ENCODE data around the gene POLN. TPM values are rescaled to one million over a fixed set of nuclear protein-coding genes. Genes with fewer than 3 reads are reported as not detected.
"Not testable (repeated sequence)": the region's sequence is repeated elsewhere in the genome, so short reads cannot be mapped to it uniquely, and the experiment has no call there.

Gene POLN
- polyA plus RNA-seq, 2 donors: 0.59 to 0.81 TPM

GRCh38 chr4:2172627-2173231 is 69.2 kb downstream of the POLN start:
- WGBS, 2 donors: 71 to 76% methylated on average over 8 of the region's 8 CpGs
- Histone ChIP-seq H3K36me3 (ENCODE audit: control insufficient read depth in 2 of 2, insufficient read depth in 2 of 2, low read length in 1 of 2) (no peaks in the 10 kb centered on the region), H3K4me1 (ENCODE audit: control insufficient read depth in 2 of 2, insufficient read depth in 2 of 2, low read length in 1 of 2) (no peaks in the 10 kb centered on the region), H3K4me3 (ENCODE audit: low read depth in 1 of 2, low read length in 2 of 2) (no peak overlapping the region), H3K27ac (ENCODE audit: low read depth in 2 of 2, low read length in 1 of 2) (no peak overlapping the region), H3K9me3 (ENCODE audit: control insufficient read depth in 2 of 2, insufficient read depth in 1 of 2, low read depth in 1 of 2, low read length in 1 of 2) (no peaks in the 10 kb centered on the region), H3K27me3 (ENCODE audit: control insufficient read depth in 1 of 2, insufficient read depth in 2 of 2, low read length in 2 of 2) (no peaks in the 10 kb centered on the region)

- H3K9me3 ChIP-seq (ENCODE audit: control insufficient read depth in 2 of 2, insufficient read depth in 1 of 2, low read depth in 1 of 2, low read length in 1 of 2): no peaks in the 10 kb centered on the region
- no peak overlapping the region for H3K4me3 ChIP-seq (ENCODE audit: low read depth in 1 of 2, low read length in 2 of 2)
- no peaks in the 10 kb centered on the region for H3K4me1 ChIP-seq (ENCODE audit: control insufficient read depth in 2 of 2, insufficient read depth in 2 of 2, low read length in 1 of 2)
- H3K27ac ChIP-seq (ENCODE audit: low read depth in 2 of 2, low read length in 1 of 2): no peak overlapping the region
- 82 to 84% methylated on average over 4 of the region's 4 CpGs for WGBS, 2 donors
- H3K36me3 ChIP-seq (ENCODE audit: control insufficient read depth in 2 of 2, insufficient read depth in 2 of 2, low read length in 1 of 2): no peaks in the 10 kb centered on the region
- H3K27me3 ChIP-seq (ENCODE audit: control insufficient read depth in 1 of 2, insufficient read depth in 2 of 2, low read length in 2 of 2): no peaks in the 10 kb centered on the region
Observed at GRCh38 chr4:2172161-2172560, 69.8 kb downstream of the POLN start.

- H3K27me3 ChIP-seq (ENCODE audit: control insufficient read depth in 1 of 2, insufficient read depth in 2 of 2, low read length in 2 of 2): no peaks in the 10 kb centered on the region
- H3K4me3 ChIP-seq (ENCODE audit: low read depth in 1 of 2, low read length in 2 of 2): no peak overlapping the region
- 70 to 79% methylated on average over 12 of the region's 12 CpGs for WGBS, 2 donors
- H3K27ac ChIP-seq (ENCODE audit: low read depth in 2 of 2, low read length in 1 of 2): no peak overlapping the region
- H3K36me3 ChIP-seq (ENCODE audit: control insufficient read depth in 2 of 2, insufficient read depth in 2 of 2, low read length in 1 of 2): no peaks in the 10 kb centered on the region
- no peaks in the 10 kb centered on the region for H3K4me1 ChIP-seq (ENCODE audit: control insufficient read depth in 2 of 2, insufficient read depth in 2 of 2, low read length in 1 of 2)
- no peaks in the 10 kb centered on the region for H3K9me3 ChIP-seq (ENCODE audit: control insufficient read depth in 2 of 2, insufficient read depth in 1 of 2, low read depth in 1 of 2, low read length in 1 of 2)
Observed at GRCh38 chr4:2168469-2169319, 73.2 kb downstream of the POLN start.

- no peak overlapping the region for H3K4me3 ChIP-seq (ENCODE audit: low read depth in 1 of 2, low read length in 2 of 2)
- H3K27me3 ChIP-seq (ENCODE audit: control insufficient read depth in 1 of 2, insufficient read depth in 2 of 2, low read length in 2 of 2): no peaks in the 10 kb centered on the region
- no peak overlapping the region for H3K27ac ChIP-seq (ENCODE audit: low read depth in 2 of 2, low read length in 1 of 2)
- H3K4me1 ChIP-seq (ENCODE audit: control insufficient read depth in 2 of 2, insufficient read depth in 2 of 2, low read length in 1 of 2): no peaks in the 10 kb centered on the region
- H3K9me3 ChIP-seq (ENCODE audit: control insufficient read depth in 2 of 2, insufficient read depth in 1 of 2, low read depth in 1 of 2, low read length in 1 of 2): no peaks in the 10 kb centered on the region
- no peaks in the 10 kb centered on the region for H3K36me3 ChIP-seq (ENCODE audit: control insufficient read depth in 2 of 2, insufficient read depth in 2 of 2, low read length in 1 of 2)
- WGBS, 2 donors: 90 to 93% methylated on average over 5 of the region's 5 CpGs
Observed at GRCh38 chr4:2166253-2166652, 75.7 kb downstream of the POLN start.

GRCh38 chr4:2165391-2165790 is 76.5 kb downstream of the POLN start:
- Histone ChIP-seq H3K9me3 (ENCODE audit: control insufficient read depth in 2 of 2, insufficient read depth in 1 of 2, low read depth in 1 of 2, low read length in 1 of 2) (no peaks in the 10 kb centered on the region), H3K36me3 (ENCODE audit: control insufficient read depth in 2 of 2, insufficient read depth in 2 of 2, low read length in 1 of 2) (no peaks in the 10 kb centered on the region)
- WGBS, 2 donors: 95 to 97% methylated on average over 7 of the region's 7 CpGs

GRCh38 chr4:2163311-2163821 is 78.6 kb downstream of the POLN start:
- no peaks in the 10 kb centered on the region for H3K4me1 ChIP-seq (ENCODE audit: control insufficient read depth in 2 of 2, insufficient read depth in 2 of 2, low read length in 1 of 2)
- no peak overlapping the region for H3K4me3 ChIP-seq (ENCODE audit: low read depth in 1 of 2, low read length in 2 of 2)
- H3K9me3 ChIP-seq (ENCODE audit: control insufficient read depth in 2 of 2, insufficient read depth in 1 of 2, low read depth in 1 of 2, low read length in 1 of 2): no peaks in the 10 kb centered on the region
- 78 to 86% methylated on average over 19 of the region's 19 CpGs for WGBS, 2 donors
- H3K27ac ChIP-seq (ENCODE audit: low read depth in 2 of 2, low read length in 1 of 2): no peak overlapping the region
- H3K27me3 ChIP-seq (ENCODE audit: control insufficient read depth in 1 of 2, insufficient read depth in 2 of 2, low read length in 2 of 2): no peaks in the 10 kb centered on the region
- no peaks in the 10 kb centered on the region for H3K36me3 ChIP-seq (ENCODE audit: control insufficient read depth in 2 of 2, insufficient read depth in 2 of 2, low read length in 1 of 2)

More at GRCh38 chr4:2165391-2165790, 76.5 kb downstream of the POLN start:
- H3K4me1 ChIP-seq (ENCODE audit: control insufficient read depth in 2 of 2, insufficient read depth in 2 of 2, low read length in 1 of 2): no peaks in the 10 kb centered on the region
- H3K27me3 ChIP-seq (ENCODE audit: control insufficient read depth in 1 of 2, insufficient read depth in 2 of 2, low read length in 2 of 2): no peaks in the 10 kb centered on the region
- H3K4me3 ChIP-seq (ENCODE audit: low read depth in 1 of 2, low read length in 2 of 2): no peak overlapping the region
- no peak overlapping the region for H3K27ac ChIP-seq (ENCODE audit: low read depth in 2 of 2, low read length in 1 of 2)

GRCh38 chr4:2161092-2161703 is 80.7 kb downstream of the POLN start:
- not testable (repeated sequence) for H3K4me1 ChIP-seq (ENCODE audit: control insufficient read depth in 2 of 2, insufficient read depth in 2 of 2, low read length in 1 of 2); H3K27ac ChIP-seq (ENCODE audit: low read depth in 2 of 2, low read length in 1 of 2); H3K9me3 ChIP-seq (ENCODE audit: control insufficient read depth in 2 of 2, insufficient read depth in 1 of 2, low read depth in 1 of 2, low read length in 1 of 2); H3K27me3 ChIP-seq (ENCODE audit: control insufficient read depth in 1 of 2, insufficient read depth in 2 of 2, low read length in 2 of 2); H3K4me3 ChIP-seq (ENCODE audit: low read depth in 1 of 2, low read length in 2 of 2); H3K36me3 ChIP-seq (ENCODE audit: control insufficient read depth in 2 of 2, insufficient read depth in 2 of 2, low read length in 1 of 2)
- WGBS, 2 donors: 92 to 94% methylated on average over 36 to 40 of the region's 40 CpGs

GRCh38 chr4:2159931-2160330 is 82.0 kb downstream of the POLN start:
- Histone ChIP-seq H3K4me1 (ENCODE audit: control insufficient read depth in 2 of 2, insufficient read depth in 2 of 2, low read length in 1 of 2) (no peaks in the 10 kb centered on the region), H3K36me3 (ENCODE audit: control insufficient read depth in 2 of 2, insufficient read depth in 2 of 2, low read length in 1 of 2) (no peaks in the 10 kb centered on the region), H3K27ac (ENCODE audit: low read depth in 2 of 2, low read length in 1 of 2) (no peak overlapping the region), H3K4me3 (ENCODE audit: low read depth in 1 of 2, low read length in 2 of 2) (no peak overlapping the region), H3K9me3 (ENCODE audit: control insufficient read depth in 2 of 2, insufficient read depth in 1 of 2, low read depth in 1 of 2, low read length in 1 of 2) (no peaks in the 10 kb centered on the region), H3K27me3 (ENCODE audit: control insufficient read depth in 1 of 2, insufficient read depth in 2 of 2, low read length in 2 of 2) (no peaks in the 10 kb centered on the region)
- WGBS, 2 donors: 59 to 72% methylated on average over 2 of the region's 2 CpGs

GRCh38 chr4:2155246-2155645 is 86.7 kb downstream of the POLN start:
- Histone ChIP-seq H3K4me1 (ENCODE audit: control insufficient read depth in 2 of 2, insufficient read depth in 2 of 2, low read length in 1 of 2) (no peaks in the 10 kb centered on the region), H3K27me3 (ENCODE audit: control insufficient read depth in 1 of 2, insufficient read depth in 2 of 2, low read length in 2 of 2) (peaks cover 0 to 2% of the 10 kb centered on the region in 2 donors), H3K4me3 (ENCODE audit: low read depth in 1 of 2, low read length in 2 of 2) (no peak overlapping the region), H3K9me3 (ENCODE audit: control insufficient read depth in 2 of 2, insufficient read depth in 1 of 2, low read depth in 1 of 2, low read length in 1 of 2) (no peaks in the 10 kb centered on the region), H3K36me3 (ENCODE audit: control insufficient read depth in 2 of 2, insufficient read depth in 2 of 2, low read length in 1 of 2) (no peaks in the 10 kb centered on the region), H3K27ac (ENCODE audit: low read depth in 2 of 2, low read length in 1 of 2) (no peak overlapping the region)
- WGBS, 2 donors: 94 to 95% methylated on average over 7 of the region's 7 CpGs

All from esophagus (tissue), 2 donors.